ENCODE measurements around the gene MYOZ3. TPM values are rescaled to one million over a fixed set of nuclear protein-coding genes. Genes with fewer than 3 reads are reported as not detected.

MYOZ3 gene
- polyA plus RNA-seq, 1 donor from 2014 or later: not detected

DNA sequence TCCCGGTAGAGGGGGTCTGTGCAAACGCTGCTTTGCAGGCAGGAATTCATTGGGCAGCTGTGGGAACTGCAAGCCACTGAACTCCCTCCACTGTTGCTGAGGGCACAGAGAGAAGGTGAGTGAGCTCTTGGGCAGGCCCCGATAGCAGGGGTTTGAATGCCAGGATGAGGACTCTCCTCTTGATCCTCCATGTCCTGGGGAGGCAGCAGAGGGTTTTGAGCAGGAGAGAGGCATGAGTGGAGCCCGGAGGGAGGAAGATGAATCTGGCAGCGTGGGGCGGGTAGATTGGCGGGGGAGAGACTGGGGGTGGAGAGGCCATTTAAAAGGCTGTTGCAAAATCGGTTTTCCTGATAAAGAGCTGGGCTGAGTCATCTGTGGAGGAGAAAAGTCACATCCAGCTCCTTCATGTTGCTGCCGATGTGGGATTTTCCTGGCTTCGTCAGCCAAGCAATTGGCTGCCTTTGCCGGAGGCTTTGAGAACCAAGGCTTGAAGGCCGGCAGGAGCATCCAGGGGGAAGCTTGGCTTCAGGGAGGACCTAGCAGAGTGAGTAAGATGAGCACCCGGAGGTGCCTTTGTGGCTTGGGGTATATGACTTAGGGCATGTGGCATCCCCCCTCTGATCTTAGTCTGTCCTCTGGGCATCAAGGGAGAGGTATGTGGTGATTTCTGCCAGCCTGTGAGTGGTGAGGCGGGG, 20.6 kb upstream of the MYOZ3 start, which contains the start of gene SYNPO:
SYNPO (plus strand) TSS at position 350 of the 695 bp plus-strand sequence. CDS start 7,616 bp downstream, outside the sequence.
- no peaks in the 10 kb centered on the region for H4K20me1 ChIP-seq (ENCODE audit: insufficient read depth)
- H3K27me3 ChIP-seq (ENCODE audit: insufficient read depth, low read depth, low read length): no peaks in the 10 kb centered on the region
- H3K9me2 ChIP-seq (ENCODE audit: insufficient read depth, low read length): no peaks in the 10 kb centered on the region
- TF ChIP-seq POLR2AphosphoS5 (IDR thresholded peaks at IDR 0.05): no peak
- no peak for TF ChIP-seq MXI1 (conservative IDR thresholded peaks at IDR 0.05; ENCODE audit: poor library complexity, severe bottlenecking)
- TF ChIP-seq EZH2 (IDR thresholded peaks at IDR 0.05; ENCODE audit: borderline replicate concordance, insufficient read depth, low read length, poor library complexity, severe bottlenecking): no peak
- no peak for TF ChIP-seq TAF1 (IDR thresholded peaks at IDR 0.05; ENCODE audit: low read depth)
- no peak for TF ChIP-seq SMC3 (conservative IDR thresholded peaks at IDR 0.05; ENCODE audit: poor library complexity)
- no peaks in the 10 kb centered on the region for H3F3A ChIP-seq (ENCODE audit: insufficient read depth, low read length, poor library complexity, severe bottlenecking)
- no peak within 1 kb of the TSS for H3K4me2 ChIP-seq (ENCODE audit: low read length)
- H3K4me3 ChIP-seq (ENCODE audit: low read length): no peak within 1 kb of the TSS
- H3K9me3 ChIP-seq (ENCODE audit: low read length): no peaks in the 10 kb centered on the region
- H3K36me3 ChIP-seq (ENCODE audit: insufficient read depth, low read length): no peaks in the 10 kb centered on the region
- no peak within 1 kb of the TSS for H3K27ac ChIP-seq (ENCODE audit: low read length)
- H3K9ac ChIP-seq (ENCODE audit: low read length): no peak within 1 kb of the TSS
- no peaks in the 10 kb centered on the region for H3K79me2 ChIP-seq (replicated peaks; ENCODE audit: insufficient read depth, low read length)
- H2AFZ ChIP-seq (ENCODE audit: low read depth, low read length): no peak within 1 kb of the TSS

DNA sequence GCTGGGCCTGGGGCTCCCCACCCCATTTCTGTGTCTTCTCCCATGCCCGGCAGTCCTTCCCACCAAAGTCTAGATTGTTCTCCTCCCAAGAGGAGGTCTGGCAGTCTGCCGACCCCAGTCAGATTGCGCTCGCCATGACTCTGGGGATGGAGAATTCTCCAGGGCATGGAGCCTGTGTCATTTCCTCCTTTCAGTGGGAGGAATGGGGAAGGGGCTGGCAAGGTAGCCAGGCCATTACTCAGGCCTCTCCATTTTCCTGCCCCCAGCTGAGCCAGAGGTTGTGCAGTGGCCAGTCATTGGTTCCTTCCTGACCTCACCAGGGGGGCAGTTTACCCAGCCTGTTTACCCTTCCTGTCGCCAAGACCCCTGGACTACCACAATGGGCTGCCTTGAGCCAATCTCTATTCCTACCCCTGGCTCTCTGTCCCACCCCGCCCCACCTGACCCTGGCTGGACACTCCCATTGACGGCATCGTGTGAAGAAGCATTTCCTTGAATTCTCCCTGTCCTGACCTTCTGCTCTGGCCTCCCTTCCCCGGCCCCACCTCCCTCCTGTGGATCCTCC, 20.0 kb upstream of the MYOZ3 start:
- H4K20me1 ChIP-seq (ENCODE audit: insufficient read depth): no peaks in the 10 kb centered on the region
- H3K9ac ChIP-seq (ENCODE audit: low read length): no peak overlapping the region
- H3K27me3 ChIP-seq (ENCODE audit: insufficient read depth, low read depth, low read length): no peaks in the 10 kb centered on the region
- no peaks in the 10 kb centered on the region for H3K9me3 ChIP-seq (ENCODE audit: low read length)
- H3K9me2 ChIP-seq (ENCODE audit: insufficient read depth, low read length): no peaks in the 10 kb centered on the region
- no peak overlapping the region for H3K27ac ChIP-seq (ENCODE audit: low read length)
- H3K4me2 ChIP-seq (ENCODE audit: low read length): no peak overlapping the region
- H3K79me2 ChIP-seq (replicated peaks; ENCODE audit: insufficient read depth, low read length): no peaks in the 10 kb centered on the region
- TF ChIP-seq POLR2AphosphoS5 (IDR thresholded peaks at IDR 0.05) (no peak), EZH2 (IDR thresholded peaks at IDR 0.05; ENCODE audit: borderline replicate concordance, insufficient read depth, low read length, poor library complexity, severe bottlenecking) (no peak), SMC3 (conservative IDR thresholded peaks at IDR 0.05; ENCODE audit: poor library complexity) (no peak), TAF1 (IDR thresholded peaks at IDR 0.05; ENCODE audit: low read depth) (no peak), RAD21 (conservative IDR thresholded peaks at IDR 0.05) (no peak), REST (IDR thresholded peaks at IDR 0.05; ENCODE audit: borderline replicate concordance) (no peak), MXI1 (conservative IDR thresholded peaks at IDR 0.05; ENCODE audit: poor library complexity, severe bottlenecking) (no peak), EP300 (conservative IDR thresholded peaks at IDR 0.05; ENCODE audit: poor library complexity, severe bottlenecking) (no peak)
- TF ChIP-seq, protein P1, sequence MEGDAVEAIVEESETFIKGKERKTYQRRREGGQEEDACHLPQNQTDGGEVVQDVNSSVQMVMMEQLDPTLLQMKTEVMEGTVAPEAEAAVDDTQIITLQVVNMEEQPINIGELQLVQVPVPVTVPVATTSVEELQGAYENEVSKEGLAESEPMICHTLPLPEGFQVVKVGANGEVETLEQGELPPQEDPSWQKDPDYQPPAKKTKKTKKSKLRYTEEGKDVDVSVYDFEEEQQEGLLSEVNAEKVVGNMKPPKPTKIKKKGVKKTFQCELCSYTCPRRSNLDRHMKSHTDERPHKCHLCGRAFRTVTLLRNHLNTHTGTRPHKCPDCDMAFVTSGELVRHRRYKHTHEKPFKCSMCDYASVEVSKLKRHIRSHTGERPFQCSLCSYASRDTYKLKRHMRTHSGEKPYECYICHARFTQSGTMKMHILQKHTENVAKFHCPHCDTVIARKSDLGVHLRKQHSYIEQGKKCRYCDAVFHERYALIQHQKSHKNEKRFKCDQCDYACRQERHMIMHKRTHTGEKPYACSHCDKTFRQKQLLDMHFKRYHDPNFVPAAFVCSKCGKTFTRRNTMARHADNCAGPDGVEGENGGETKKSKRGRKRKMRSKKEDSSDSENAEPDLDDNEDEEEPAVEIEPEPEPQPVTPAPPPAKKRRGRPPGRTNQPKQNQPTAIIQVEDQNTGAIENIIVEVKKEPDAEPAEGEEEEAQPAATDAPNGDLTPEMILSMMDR (IDR thresholded peaks at IDR 0.05; ENCODE audit: poor library complexity, severe bottlenecking): no peak
- no peaks in the 10 kb centered on the region for H3F3A ChIP-seq (ENCODE audit: insufficient read depth, low read length, poor library complexity, severe bottlenecking)
- no peak overlapping the region for H3K4me3 ChIP-seq (ENCODE audit: low read length)
- no peaks in the 10 kb centered on the region for H3K36me3 ChIP-seq (ENCODE audit: insufficient read depth, low read length)
- H2AFZ ChIP-seq (ENCODE audit: low read depth, low read length): no peak overlapping the region
